Measurements from ENCODE around the gene UNC13D.

DNA sequence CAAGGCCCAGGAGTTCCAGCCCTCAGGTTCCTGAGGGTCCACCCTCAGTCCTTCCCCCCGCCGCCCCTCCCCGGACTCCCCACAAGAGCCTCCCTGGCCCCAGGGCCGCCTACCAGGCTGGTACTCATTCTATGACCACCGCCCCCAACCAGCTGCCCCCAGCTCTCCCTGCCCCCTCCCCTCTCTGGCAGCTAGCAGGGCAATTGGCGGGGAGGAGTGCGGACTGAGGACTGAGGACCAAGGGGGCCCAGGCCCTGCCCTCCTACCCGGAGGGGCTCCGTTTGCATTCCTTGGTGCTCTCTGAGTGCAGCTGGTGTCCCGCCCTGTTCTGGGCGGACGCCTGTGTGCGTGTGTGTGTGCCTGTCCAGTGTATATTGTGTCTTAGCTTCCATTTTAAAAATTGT is 19.1 kb downstream of the UNC13D start:
- TF ChIP-seq ZNF70 (CRISPR knock-in tag; IDR thresholded peaks at IDR 0.05) (no peak), ARNTL (CRISPR knock-in tag; IDR thresholded peaks at IDR 0.05; ENCODE audit: borderline replicate concordance, low read depth) (no peak), PATZ1 (CRISPR knock-in tag; IDR thresholded peaks at IDR 0.05; ENCODE audit: borderline replicate concordance) (no peak), ESRRG (CRISPR knock-in tag; IDR thresholded peaks at IDR 0.05) (no peak), TCF4 (CRISPR knock-in tag; IDR thresholded peaks at IDR 0.05; ENCODE audit: borderline replicate concordance) (no peak), OSR1 (CRISPR knock-in tag; IDR thresholded peaks at IDR 0.05) (no peak), CREB5 (CRISPR knock-in tag; IDR thresholded peaks at IDR 0.05; ENCODE audit: low read depth) (no peak), RARB (CRISPR knock-in tag; IDR thresholded peaks at IDR 0.05) (no peak)
- TF ChIP-seq, protein P1, sequence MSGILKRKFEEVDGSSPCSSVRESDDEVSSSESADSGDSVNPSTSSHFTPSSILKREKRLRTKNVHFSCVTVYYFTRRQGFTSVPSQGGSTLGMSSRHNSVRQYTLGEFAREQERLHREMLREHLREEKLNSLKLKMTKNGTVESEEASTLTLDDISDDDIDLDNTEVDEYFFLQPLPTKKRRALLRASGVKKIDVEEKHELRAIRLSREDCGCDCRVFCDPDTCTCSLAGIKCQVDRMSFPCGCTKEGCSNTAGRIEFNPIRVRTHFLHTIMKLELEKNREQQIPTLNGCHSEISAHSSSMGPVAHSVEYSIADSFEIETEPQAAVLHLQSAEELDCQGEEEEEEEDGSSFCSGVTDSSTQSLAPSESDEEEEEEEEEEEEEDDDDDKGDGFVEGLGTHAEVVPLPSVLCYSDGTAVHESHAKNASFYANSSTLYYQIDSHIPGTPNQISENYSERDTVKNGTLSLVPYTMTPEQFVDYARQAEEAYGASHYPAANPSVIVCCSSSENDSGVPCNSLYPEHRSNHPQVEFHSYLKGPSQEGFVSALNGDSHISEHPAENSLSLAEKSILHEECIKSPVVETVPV (CRISPR knock-in tag; IDR thresholded peaks at IDR 0.05), result no peak

Data from SK-N-SH treated with all-trans-retinoic acid at 6 μM for 48 hours (cell line).